SU-DHL-6 (cell line): Measurements from ENCODE around the gene CXorf49.
"Not testable (repeated sequence)": the region's sequence is repeated elsewhere in the genome, so short reads cannot be mapped to it uniquely, and the experiment has no call there.

Source experiments
- H2AFZ ChIP-seq: fragments of 200-600 bp; sonication (generic); 2 replicates; pipeline ENCODE4 v1.6.1; 2014; ENCODE audit warnings: low read depth, mild to moderate bottlenecking, moderate library complexity, mixed read lengths, antibody characterized with exemption, low read length; ENCODE audit not compliant: severe bottlenecking
- H3F3A ChIP-seq: fragments of 200-600 bp; shearing (Covaris generic); 2 replicates; pipeline ENCODE4 v1.6.0; 2016; ENCODE audit warnings: antibody characterized with exemption, mild to moderate bottlenecking; ENCODE audit not compliant: insufficient read depth
- H3K27ac ChIP-seq: fragments of 200-600 bp; sonication (generic); 2 replicates; pipeline ENCODE4 v1.5.1; 2016; ENCODE audit warnings: low read depth, mild to moderate bottlenecking, low read length, moderate library complexity, mixed read lengths
- H3K27me3 ChIP-seq: fragments of 200-600 bp; sonication (generic), shearing (Covaris generic); 2 replicates; pipeline ENCODE4 v1.6.0; 2014; ENCODE audit warnings: mild to moderate bottlenecking, low read length
- H3K36me3 ChIP-seq: fragments of 200-600 bp; sonication (generic); 2 replicates; pipeline ENCODE4 v1.6.1; 2014; ENCODE audit warnings: mild to moderate bottlenecking, low read length, mixed read lengths
- H3K4me2 ChIP-seq: fragments of 300-600, 200-600 bp; shearing (Covaris generic), sonication (generic); 2 replicates; pipeline ENCODE4 v1.6.0; 2014; ENCODE audit warnings: low read length, low read depth, mild to moderate bottlenecking; ENCODE audit not compliant: poor library complexity, severe bottlenecking
- H3K4me3 ChIP-seq: fragments of 200-600 bp; sonication (generic); 2 replicates; pipeline ENCODE4 v1.5.1; 2014; ENCODE audit warnings: antibody characterized with exemption, low read length, mild to moderate bottlenecking, mixed read lengths; ENCODE audit not compliant: insufficient read depth, poor library complexity, severe bottlenecking
- H3K79me2 ChIP-seq: fragments of 200-600 bp; sonication (generic); 2 replicates; pipeline ENCODE4 v1.6.1; 2014; ENCODE audit warnings: mild to moderate bottlenecking, low read length, moderate library complexity; ENCODE audit not compliant: insufficient read depth
- H3K9ac ChIP-seq: fragments of 200-600 bp; sonication (generic); 2 replicates; pipeline ENCODE4 v1.7.0; 2014; ENCODE audit warnings: mild to moderate bottlenecking, low read length
- H3K9me2 ChIP-seq: fragments of 200-600 bp; sonication (generic); replicated peaks from 2 replicates; pipeline ENCODE4 v1.6.1; 2014; ENCODE audit warnings: low read length; ENCODE audit not compliant: insufficient read depth
- H3K9me3 ChIP-seq: fragments of 200-600 bp; sonication (generic); 2 replicates; pipeline ENCODE4 v1.6.1; 2014; ENCODE audit warnings: low read length, mixed read lengths; ENCODE audit not compliant: insufficient read depth
- H4K20me1 ChIP-seq: fragments of 200-600 bp; sonication (generic); 2 replicates; pipeline ENCODE4 v1.6.1; 2014; ENCODE audit warnings: low read depth, mild to moderate bottlenecking, antibody characterized with exemption, low read length, moderate library complexity, mixed read lengths
- CTCF ChIP-seq: fragments of 200-600 bp; sonication (generic); IDR thresholded peaks from one replicate; pipeline ENCODE4 v1.5.1; 2017; ENCODE audit warnings: antibody characterized with exemption, mild to moderate bottlenecking, low read length, moderate library complexity; ENCODE audit not compliant: insufficient read depth, poor library complexity, severe bottlenecking
- EZH2phosphoT487 ChIP-seq: fragments of 200-600 bp; sonication (generic), shearing (Covaris generic); conservative IDR thresholded peaks from 2 replicates; pipeline ENCODE4 v1.6.1; 2018; ENCODE audit warnings: mild to moderate bottlenecking, antibody characterized with exemption, low read length, moderate library complexity, mixed read lengths

The CXorf49 gene

GRCh38 chrX:71696641-71697465 lies 21.2 kb downstream of the CXorf49 start:
- not testable (repeated sequence) for H3K9me3 ChIP-seq, H3K4me2 ChIP-seq

GRCh38 chrX:71679575-71680207 lies 38.4 kb downstream of the CXorf49 start:
- H3K4me2 ChIP-seq = no peak overlapping the region
- H3K9me2 ChIP-seq = no peaks in the 10 kb centered on the region
- H3K36me3 ChIP-seq = no peaks in the 10 kb centered on the region
- H3K9ac ChIP-seq = no peak overlapping the region
- no peaks in the 10 kb centered on the region for H3F3A ChIP-seq
- no peaks in the 10 kb centered on the region for H3K79me2 ChIP-seq
- no peak overlapping the region for H3K27ac ChIP-seq
- H4K20me1 ChIP-seq = no peaks in the 10 kb centered on the region
- TF ChIP-seq EZH2phosphoT487 = no peak
- TF ChIP-seq CTCF = no peak
- no peaks in the 10 kb centered on the region for H3K27me3 ChIP-seq
- no peaks in the 10 kb centered on the region for H3K9me3 ChIP-seq
- no peak overlapping the region for H3K4me3 ChIP-seq
- H2AFZ ChIP-seq = no peak overlapping the region

More at GRCh38 chrX:71696641-71697465, 21.2 kb downstream of the CXorf49 start:
- H3K27ac ChIP-seq, H3K9me2 ChIP-seq, H3K36me3 ChIP-seq, H4K20me1 ChIP-seq, H3K27me3 ChIP-seq, H3K9ac ChIP-seq, H3K79me2 ChIP-seq, H3K4me3 ChIP-seq, H3F3A ChIP-seq, H2AFZ ChIP-seq: not testable (repeated sequence)

- H3F3A ChIP-seq, H3K79me2 ChIP-seq, H3K4me2 ChIP-seq, H3K27me3 ChIP-seq, H3K9me3 ChIP-seq, H3K9ac ChIP-seq, H2AFZ ChIP-seq, H3K36me3 ChIP-seq, H4K20me1 ChIP-seq, H3K9me2 ChIP-seq, H3K4me3 ChIP-seq, H3K27ac ChIP-seq: not testable (repeated sequence)
Measured at GRCh38 chrX:71677195-71677594, 40.9 kb downstream of the CXorf49 start.

- H3K4me3 ChIP-seq, H2AFZ ChIP-seq, H3K27ac ChIP-seq, H3K79me2 ChIP-seq, H3K36me3 ChIP-seq, H3K9ac ChIP-seq, H3K4me2 ChIP-seq, H3K9me3 ChIP-seq, H3K9me2 ChIP-seq, H3F3A ChIP-seq, H3K27me3 ChIP-seq, H4K20me1 ChIP-seq: not testable (repeated sequence)
Measured at GRCh38 chrX:71676068-71676795, 41.9 kb downstream of the CXorf49 start.

- not testable (repeated sequence) for H3K27me3 ChIP-seq, H3K4me2 ChIP-seq
Measured at GRCh38 chrX:71675636-71676035, 42.4 kb downstream of the CXorf49 start.

More at GRCh38 chrX:71675636-71676035, 42.4 kb downstream of the CXorf49 start:
- H4K20me1 ChIP-seq, H3K27ac ChIP-seq, H3K4me3 ChIP-seq, H3K36me3 ChIP-seq, H3K79me2 ChIP-seq, H3F3A ChIP-seq, H3K9ac ChIP-seq, H3K9me2 ChIP-seq, H3K9me3 ChIP-seq, H2AFZ ChIP-seq: not testable (repeated sequence)
